Measurements from ENCODE around the gene DCBLD2.
"Not testable (repeated sequence)": the region's sequence is repeated elsewhere in the genome, so short reads cannot be mapped to it uniquely, and the experiment has no call there.

The DCBLD2 gene

DNA sequence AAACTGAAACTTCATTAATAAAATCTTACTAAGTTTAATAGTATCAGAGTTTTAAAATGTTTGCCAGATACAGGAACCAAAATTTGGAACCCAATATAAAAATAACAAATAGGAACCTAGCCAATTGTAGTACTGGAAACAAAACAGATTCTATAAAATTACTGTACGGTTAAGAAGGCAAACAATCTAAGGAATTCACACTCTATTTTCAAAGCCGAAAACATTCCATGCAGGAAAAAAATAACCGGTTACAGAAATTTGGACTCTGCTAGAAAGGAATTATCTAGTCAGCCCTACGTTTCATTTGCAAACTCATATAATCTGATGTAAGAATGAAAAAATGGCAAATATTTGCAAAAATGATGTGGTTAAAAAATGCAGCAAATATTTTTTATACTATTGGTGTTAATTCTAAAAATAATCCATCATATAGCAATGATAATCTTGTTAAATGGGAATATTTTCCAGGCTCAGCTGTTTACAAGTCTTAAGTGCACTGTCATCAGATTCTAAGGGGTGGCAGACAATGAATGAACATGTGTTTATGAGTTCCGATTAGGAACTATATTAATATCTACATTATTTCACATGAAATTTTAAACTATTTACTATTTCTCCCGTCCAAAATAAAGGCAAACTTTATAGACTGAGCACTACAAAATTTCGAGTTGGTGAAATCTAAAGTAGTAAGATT lies 58.1 kb downstream of the DCBLD2 start:
- in situ Hi-C loops (cut with HindIII; ENCODE audit: low sequenced_read_pairs) = no loop called here

GRCh38 chr3:98839846-98840245 lies 61.6 kb downstream of the DCBLD2 start:
- in situ Hi-C loops (cut with HindIII; ENCODE audit: low sequenced_read_pairs) = no loop called here

DNA sequence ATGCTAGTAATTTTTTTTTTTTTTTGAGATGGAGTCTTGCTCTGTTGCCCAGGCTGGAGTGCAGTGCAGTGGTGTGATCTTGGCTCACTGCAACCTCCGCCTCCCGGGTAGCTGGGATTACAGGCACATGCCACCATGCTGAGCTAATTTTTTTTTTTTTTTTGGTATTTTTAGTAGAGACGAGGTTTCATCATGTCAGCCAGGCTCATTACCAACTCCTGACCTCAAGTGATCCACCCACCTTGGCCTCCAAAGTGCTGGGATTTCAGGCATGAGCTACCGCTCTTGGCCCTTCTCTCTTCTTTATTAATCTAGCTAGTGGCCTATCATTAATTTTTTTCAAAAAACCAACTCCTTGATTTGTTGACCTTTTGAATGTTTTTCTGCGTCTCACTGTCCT lies 70.4 kb downstream of the DCBLD2 start:
- in situ Hi-C loops (cut with HindIII; ENCODE audit: low sequenced_read_pairs) = not testable (repeated sequence)

- in situ Hi-C loops (cut with HindIII; ENCODE audit: low sequenced_read_pairs) = no loop called here
Measured at GRCh38 chr3:98829246-98829832, 72.2 kb downstream of the DCBLD2 start.

DNA sequence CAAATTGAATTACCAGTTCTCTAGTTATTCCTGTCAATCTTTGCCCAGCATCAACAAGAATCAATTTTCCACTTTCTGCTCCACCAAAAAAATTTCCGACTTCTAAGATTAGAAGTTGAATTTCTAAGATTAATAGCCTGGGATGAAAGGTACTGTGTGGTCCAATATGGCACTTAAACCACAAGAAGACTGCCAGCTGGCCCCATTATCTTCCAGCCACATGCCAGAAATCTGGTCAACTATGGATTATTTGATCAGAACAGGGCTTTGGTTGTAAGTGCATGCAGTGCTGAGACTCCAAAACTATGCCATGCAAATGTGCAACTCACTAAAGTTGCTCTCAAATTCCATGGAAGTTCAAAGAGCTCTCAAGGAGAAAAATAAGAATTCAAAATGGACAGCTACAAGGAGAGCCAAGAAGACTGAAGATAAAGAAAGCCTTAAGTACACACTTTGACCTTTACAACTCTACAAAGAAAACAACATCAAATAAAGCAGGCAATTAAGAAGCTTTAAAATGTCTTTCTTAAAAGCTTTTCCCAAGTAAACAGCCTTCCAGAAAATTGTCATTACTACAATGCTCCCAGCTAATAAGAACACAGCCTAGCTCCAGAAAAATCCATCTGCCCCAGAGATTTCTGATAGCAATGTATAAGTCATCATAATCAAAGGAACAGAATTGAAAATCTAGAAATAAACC lies 74.1 kb downstream of the DCBLD2 start:
- in situ Hi-C loops (cut with HindIII; ENCODE audit: low sequenced_read_pairs) = no loop called here

GRCh38 chr3:98826126-98826525 lies 75.4 kb downstream of the DCBLD2 start:
- in situ Hi-C loops (cut with HindIII; ENCODE audit: low sequenced_read_pairs) = no loop called here

DNA sequence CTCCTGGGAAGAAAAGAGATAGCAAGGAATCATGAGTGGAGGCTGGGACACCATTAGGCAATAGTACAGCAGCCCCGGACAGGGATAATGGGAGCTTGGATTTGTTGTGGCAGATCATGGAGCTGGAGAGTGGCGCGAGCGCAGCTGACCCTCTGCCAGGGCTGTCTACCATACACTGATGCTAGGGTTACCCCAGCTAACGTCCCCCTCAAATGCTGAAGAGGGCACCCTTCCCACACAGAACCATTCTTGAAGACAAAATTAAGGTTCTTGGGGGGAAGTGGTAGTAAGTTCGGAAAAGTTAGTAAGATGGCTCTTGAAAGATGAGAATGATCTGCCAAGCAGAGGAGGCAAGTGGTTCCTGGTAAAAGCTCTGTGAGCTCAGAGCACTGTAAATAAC lies 77.2 kb downstream of the DCBLD2 start:
- in situ Hi-C loops (cut with HindIII; ENCODE audit: low sequenced_read_pairs) = no loop called here

DNA sequence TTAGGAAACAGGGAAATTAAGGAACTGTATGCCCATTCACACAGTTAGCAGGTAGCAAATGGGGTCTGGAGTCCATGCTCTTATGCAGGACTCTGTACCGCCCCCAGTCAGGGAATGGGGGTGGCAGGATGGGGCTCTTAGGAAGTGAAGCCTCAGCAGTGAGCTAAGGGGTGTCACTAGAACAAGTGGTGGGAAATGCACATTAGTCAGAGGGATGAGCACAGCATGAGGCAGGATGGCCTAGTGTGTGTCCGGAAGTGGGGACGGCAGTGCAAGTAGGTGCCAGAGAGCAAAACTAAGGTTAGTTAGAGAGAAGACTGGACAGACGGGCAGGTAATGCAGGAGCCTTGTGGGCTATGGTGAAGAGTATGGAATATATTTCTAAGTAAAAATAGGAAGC lies 77.7 kb downstream of the DCBLD2 start:
- in situ Hi-C loops (cut with HindIII; ENCODE audit: low sequenced_read_pairs) = no loop called here

- in situ Hi-C loops (cut with HindIII; ENCODE audit: low sequenced_read_pairs) = no loop called here
Measured at GRCh38 chr3:98821063-98821462, 80.4 kb downstream of the DCBLD2 start.

DNA sequence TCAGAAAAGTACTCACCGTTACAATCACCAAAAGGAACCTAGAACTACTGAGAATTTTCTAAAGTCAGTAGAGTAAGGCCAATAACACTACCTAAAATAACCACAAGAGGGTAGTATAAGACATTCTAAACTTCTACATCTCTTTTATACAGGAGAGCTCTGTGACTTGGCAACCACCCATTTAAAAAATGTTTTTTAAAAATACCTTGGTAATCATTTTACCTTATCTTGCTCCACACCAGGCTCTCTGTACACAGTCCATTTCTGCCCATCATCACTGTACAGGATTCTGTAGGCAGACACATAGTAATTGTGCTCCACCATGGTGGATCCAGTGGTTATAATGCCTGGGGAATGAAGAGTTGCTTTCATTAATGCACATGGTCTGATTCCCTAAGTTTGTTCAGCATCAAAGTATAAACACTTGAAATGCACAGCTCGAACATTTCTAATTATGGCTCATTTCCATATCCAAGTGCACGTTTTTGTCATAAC lies 83.9 kb downstream of the DCBLD2 start:
- in situ Hi-C loops (cut with HindIII; ENCODE audit: low sequenced_read_pairs) = no loop called here

DNA sequence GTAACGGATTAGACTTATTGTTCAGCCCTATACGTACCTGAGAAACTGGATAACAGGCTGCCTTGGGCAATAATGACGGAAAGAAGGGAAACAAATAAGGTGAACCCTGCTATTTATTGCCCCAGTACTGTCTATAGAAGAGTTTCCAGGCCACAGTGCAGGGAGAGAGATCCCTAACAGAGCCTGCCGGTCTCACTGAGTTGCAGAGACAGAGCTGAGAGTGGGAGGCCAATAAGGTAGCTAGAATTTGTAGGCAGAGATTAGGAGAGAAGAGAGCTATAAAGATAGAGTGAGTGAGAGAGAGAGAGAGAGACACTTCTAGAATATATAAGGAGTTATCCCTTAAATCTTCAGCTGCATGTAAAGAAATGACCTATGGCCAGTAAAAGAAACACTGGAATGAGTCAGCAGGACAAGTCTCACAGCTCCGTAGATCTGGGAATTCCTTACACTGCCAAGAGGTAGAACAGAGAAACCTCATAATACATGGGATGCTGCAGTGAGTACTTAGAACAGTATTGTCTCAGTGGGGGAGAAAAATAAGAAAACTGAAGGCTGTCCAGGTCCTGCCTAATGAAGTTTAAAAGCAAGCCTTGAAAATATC lies 86.6 kb downstream of the DCBLD2 start:
- in situ Hi-C loops (cut with HindIII; ENCODE audit: low sequenced_read_pairs) = no loop called here

DNA sequence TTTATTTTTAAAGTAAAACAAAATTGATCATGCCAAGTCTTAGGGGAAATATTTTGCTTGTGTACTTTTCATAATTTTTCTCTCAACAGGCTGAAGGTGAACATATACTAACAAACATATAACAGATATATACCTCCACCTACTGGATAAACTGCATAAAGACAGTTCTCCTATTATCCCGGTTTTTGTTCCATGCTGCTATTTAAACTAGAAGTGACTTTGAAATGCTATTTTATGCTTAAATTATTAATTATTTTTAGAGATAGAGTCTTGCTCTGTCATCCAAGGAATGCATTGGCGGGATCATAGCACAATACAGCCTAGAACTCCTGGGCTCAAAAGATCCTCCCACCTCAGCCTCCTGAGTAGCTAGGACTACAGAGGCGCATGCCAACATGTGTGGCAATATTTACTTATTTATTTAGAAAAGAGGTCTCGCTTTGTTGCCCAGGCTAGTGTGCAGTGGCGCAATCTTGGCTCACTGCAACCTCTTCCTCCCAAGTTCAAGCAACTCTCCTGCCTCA lies 88.6 kb downstream of the DCBLD2 start:
- in situ Hi-C loops (cut with HindIII; ENCODE audit: low sequenced_read_pairs) = no loop called here

- in situ Hi-C loops (cut with HindIII; ENCODE audit: low sequenced_read_pairs) = no loop called here
Measured at GRCh38 chr3:98811048-98811447, 90.4 kb downstream of the DCBLD2 start.

DNA sequence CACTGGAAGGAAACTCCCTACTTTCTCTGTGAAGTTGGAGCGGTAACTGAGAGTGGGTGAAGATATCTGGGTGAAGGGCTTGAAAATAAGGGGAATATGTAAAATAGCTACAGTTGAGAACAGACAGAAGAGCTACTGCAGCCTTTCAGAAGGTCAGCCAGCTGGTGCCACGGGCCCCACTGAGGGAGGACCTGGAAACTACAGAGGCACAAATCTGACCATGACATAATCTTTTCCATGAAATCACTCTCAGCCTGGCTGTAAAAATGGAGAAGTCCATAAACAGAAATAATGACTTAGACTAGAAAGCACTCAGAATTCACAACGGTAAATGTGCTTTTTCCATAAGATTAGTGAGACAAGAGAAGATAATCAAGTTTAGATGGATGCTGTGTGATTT lies 91.9 kb downstream of the DCBLD2 start:
- in situ Hi-C loops (cut with HindIII; ENCODE audit: low sequenced_read_pairs) = loop anchor here (5.0 kb wide), 2 partner anchors 42 to 202 kb away; no protein-coding TSS in a partner anchor

DNA sequence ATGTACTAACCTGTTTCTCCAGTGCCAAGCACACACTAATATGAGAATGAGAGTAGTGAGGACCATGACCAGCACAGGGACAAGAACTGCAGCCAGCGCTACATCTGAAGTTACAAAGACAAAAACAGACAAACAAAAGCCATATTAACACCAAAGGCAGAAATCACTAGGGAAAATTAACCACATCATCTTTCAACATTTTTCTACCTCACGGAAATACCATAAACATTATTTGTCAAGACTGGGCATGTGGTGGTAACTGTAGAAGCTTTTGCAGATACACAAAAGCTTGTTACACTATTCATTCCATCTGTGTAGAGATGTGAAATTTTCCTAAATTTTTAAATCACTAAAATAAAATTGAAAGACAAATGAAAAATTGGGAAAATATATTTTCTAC lies 93.4 kb downstream of the DCBLD2 start:
- in situ Hi-C loops (cut with HindIII; ENCODE audit: low sequenced_read_pairs) = loop anchor here (5.0 kb wide), 2 partner anchors 41 to 201 kb away; no protein-coding TSS in a partner anchor

GRCh38 chr3:98807561-98807960 lies 93.9 kb downstream of the DCBLD2 start:
- in situ Hi-C loops (cut with HindIII; ENCODE audit: low sequenced_read_pairs) = loop anchor here (5.0 kb wide), 2 partner anchors 40 to 200 kb away; no protein-coding TSS in a partner anchor

GRCh38 chr3:98807011-98807410 lies 94.5 kb downstream of the DCBLD2 start:
- in situ Hi-C loops (cut with HindIII; ENCODE audit: low sequenced_read_pairs) = loop anchor here (5.0 kb wide), 2 partner anchors 40 to 200 kb away; no protein-coding TSS in a partner anchor

GRCh38 chr3:98806521-98806920 lies 95.0 kb downstream of the DCBLD2 start:
- in situ Hi-C loops (cut with HindIII; ENCODE audit: low sequenced_read_pairs) = loop anchor here (5.0 kb wide), 2 partner anchors 39 to 199 kb away; no protein-coding TSS in a partner anchor

DNA sequence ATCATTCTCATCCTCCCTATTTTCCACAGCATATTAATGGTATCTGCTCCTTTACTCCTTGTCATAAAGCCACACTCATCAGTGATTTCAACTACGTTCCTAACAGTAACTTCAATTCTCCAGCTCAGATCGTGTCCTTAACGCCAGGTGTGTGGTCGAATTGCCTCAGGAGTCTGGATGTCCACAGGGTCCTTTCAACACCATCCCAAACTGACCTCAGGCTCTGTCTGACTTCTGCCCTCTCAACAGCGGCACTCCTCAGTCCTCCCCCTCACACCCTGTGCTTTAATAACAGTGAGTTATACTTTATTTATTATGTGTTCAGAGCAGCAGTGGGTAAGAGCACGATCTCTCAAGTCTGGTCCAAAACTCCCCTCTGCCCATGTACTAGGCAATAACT lies 95.9 kb downstream of the DCBLD2 start:
- in situ Hi-C loops (cut with HindIII; ENCODE audit: low sequenced_read_pairs) = loop anchor here (5.0 kb wide), 2 partner anchors 38 to 198 kb away; no protein-coding TSS in a partner anchor

DNA sequence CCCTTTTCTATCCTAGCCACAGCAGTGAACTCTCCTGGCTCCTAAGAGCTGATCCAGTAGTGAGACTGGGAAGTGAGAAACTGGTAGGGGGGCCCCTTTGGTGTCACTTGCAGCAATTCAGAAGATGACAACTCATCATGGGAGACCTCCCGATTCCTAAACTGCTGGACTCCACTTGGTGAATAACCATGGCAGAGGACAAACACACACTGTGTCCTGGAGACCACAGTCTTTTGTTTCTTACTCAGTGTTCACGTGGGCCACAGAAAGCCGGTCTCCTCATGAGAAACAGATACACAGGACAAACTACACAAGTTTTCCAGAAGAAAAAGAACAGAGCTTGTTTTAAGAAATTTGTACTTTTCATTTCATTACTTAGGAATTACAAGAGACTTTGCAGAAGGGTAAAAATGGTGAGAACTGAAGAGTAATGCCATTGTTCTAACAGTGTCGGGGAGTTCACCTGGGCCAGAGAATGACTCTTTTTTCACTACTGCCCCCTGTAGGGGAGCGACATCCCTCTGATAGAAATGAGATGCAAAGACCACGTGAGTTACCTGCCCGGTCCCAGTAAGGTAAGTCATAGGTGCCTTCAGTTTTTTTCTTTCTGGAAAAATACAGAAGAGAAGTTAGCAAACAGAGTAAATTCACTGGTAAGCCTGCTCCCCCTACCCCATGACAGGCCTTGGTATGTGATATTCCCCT lies 100.3 kb downstream of the DCBLD2 start:
- in situ Hi-C loops (cut with HindIII; ENCODE audit: low sequenced_read_pairs) = no loop called here
